Neural crest cell (in vitro differentiated cells): Measurements from ENCODE around the gene CLDN5. TPM values are rescaled to one million over a fixed set of nuclear protein-coding genes. Genes with fewer than 3 reads are reported as not detected.

Source experiments
- DNase-seq: peaks from one replicate; pipeline ENCODE4 v3.0.0; 2021; ENCODE audit warnings: low read depth, mixed read lengths, low spot score
- H3K27ac Mint-ChIP-seq: one replicate; pipeline ENCODE4 v1.8.0; 2021; ENCODE audit warnings: mild to moderate bottlenecking, mixed read lengths; ENCODE audit not compliant: unreplicated experiment
- H3K27me3 Mint-ChIP-seq: 2 replicates; pipeline ENCODE4 v1.8.0; 2021; ENCODE audit warnings: low read depth, mild to moderate bottlenecking, mixed read lengths
- H3K36me3 Mint-ChIP-seq: 2 replicates; pipeline ENCODE4 v1.8.0; 2021; ENCODE audit warnings: low read depth, mild to moderate bottlenecking, mixed read lengths
- H3K4me1 Mint-ChIP-seq: 2 replicates; pipeline ENCODE4 v1.8.0; 2021; ENCODE audit warnings: mixed read lengths
- H3K4me3 Mint-ChIP-seq: one replicate; pipeline ENCODE4 v1.8.0; 2021; ENCODE audit warnings: mild to moderate bottlenecking, mixed read lengths
- H3K9me3 Mint-ChIP-seq: 2 replicates; pipeline ENCODE4 v1.8.0; 2021; ENCODE audit warnings: mixed read lengths
- CTCF ChIP-seq: fragments of 200-600 bp; sonication (generic); conservative IDR thresholded peaks from 2 replicates; pipeline ENCODE4 v1.5.0; 2021; ENCODE audit warnings: antibody characterized with exemption, mild to moderate bottlenecking
- total RNA-seq: library from RNA; stranded (reverse); gene quantifications from 2 replicates; pipeline ENCODE4 v1.2.1, GENCODE V29; 2021

Gene CLDN5
- total RNA-seq, 1 donor from 2014 or later = 1.3 TPM

- Mint-ChIP-seq H3K4me3 (no peak overlapping the region), H3K27me3 (peaks cover 33% of the 10 kb centered on the region), H3K4me1 (peaks cover 11% of the 10 kb centered on the region), H3K27ac (no peak overlapping the region), H3K9me3 (no peaks in the 10 kb centered on the region), H3K36me3 (no peaks in the 10 kb centered on the region)
- TF ChIP-seq CTCF = no peak
- DNase-seq = no peak
Measured at GRCh38 chr22:19529811-19530210, 5.6 kb upstream of the CLDN5 start.

- H3K36me3 Mint-ChIP-seq = no peaks in the 10 kb centered on the region
- no peak for DNase-seq
- no peak overlapping the region for H3K27ac Mint-ChIP-seq
- H3K27me3 Mint-ChIP-seq = peaks cover 46% of the 10 kb centered on the region
- H3K4me1 Mint-ChIP-seq = peaks cover 16% of the 10 kb centered on the region
- no peak overlapping the region for H3K4me3 Mint-ChIP-seq
- no peak for TF ChIP-seq CTCF
- no peaks in the 10 kb centered on the region for H3K9me3 Mint-ChIP-seq
Measured at GRCh38 chr22:19527861-19528417, 3.7 kb upstream of the CLDN5 start.

GRCh38 chr22:19527321-19527721 lies 3.1 kb upstream of the CLDN5 start:
- H3K36me3 Mint-ChIP-seq = no peaks in the 10 kb centered on the region
- no peak overlapping the region for H3K27ac Mint-ChIP-seq
- no peaks in the 10 kb centered on the region for H3K9me3 Mint-ChIP-seq
- peaks cover 50% of the 10 kb centered on the region for H3K27me3 Mint-ChIP-seq
- H3K4me3 Mint-ChIP-seq = no peak overlapping the region
- peaks cover 18% of the 10 kb centered on the region for H3K4me1 Mint-ChIP-seq
- DNase-seq = no peak
- TF ChIP-seq CTCF = no peak

GRCh38 chr22:19526702-19527111 lies 2.5 kb upstream of the CLDN5 start:
- Mint-ChIP-seq H3K4me3 (no peak overlapping the region), H3K36me3 (no peaks in the 10 kb centered on the region), H3K27ac (no peak overlapping the region), H3K4me1 (peaks cover 18% of the 10 kb centered on the region), H3K27me3 (peaks cover 56% of the 10 kb centered on the region), H3K9me3 (no peaks in the 10 kb centered on the region)
- DNase-seq = no peak
- no peak for TF ChIP-seq CTCF

- Mint-ChIP-seq H3K27ac (no peak overlapping the region), H3K27me3 (peaks cover 57% of the 10 kb centered on the region), H3K9me3 (no peaks in the 10 kb centered on the region), H3K4me3 (peak overlapping the region; percentile 66), H3K4me1 (peaks cover 18% of the 10 kb centered on the region), H3K36me3 (no peaks in the 10 kb centered on the region)
- TF ChIP-seq CTCF = no peak
- DNase-seq = no peak
Measured at GRCh38 chr22:19526076-19526701, 2.0 kb upstream of the CLDN5 start.
